ENCODE data around the gene CASP9. TPM values are rescaled to one million over a fixed set of nuclear protein-coding genes. Genes with fewer than 3 reads are reported as not detected.

Gene CASP9
- total RNA-seq = 10 to 100 TPM; 18.6 to 19.0 TPM

DNA sequence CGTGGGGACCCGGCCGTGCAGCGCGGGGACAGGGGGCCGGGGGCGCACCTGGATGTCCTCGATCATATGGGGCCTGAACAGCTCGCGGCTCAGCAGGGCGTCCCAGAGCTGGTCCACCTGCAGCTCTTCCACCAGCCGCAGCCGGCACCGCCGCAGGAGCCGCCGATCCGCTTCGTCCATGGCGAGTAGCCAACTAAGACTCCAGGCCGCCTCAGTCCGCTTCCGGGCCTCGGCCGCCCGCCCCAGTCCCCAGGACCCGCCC is at the start of gene CASP9:
CASP9 (minus strand) TSS at position 195 of the 262 bp plus-strand sequence; CDS start at position 180, 15 bp downstream.

GRCh38 chr1:15526490-15527339 is 2.7 kb upstream of the CASP9 start, which contains the start of gene DNAJC16:
DNAJC16 (plus strand) TSS chr1:15526848; CDS start chr1:15529106, 2,258 bp downstream.

DNA sequence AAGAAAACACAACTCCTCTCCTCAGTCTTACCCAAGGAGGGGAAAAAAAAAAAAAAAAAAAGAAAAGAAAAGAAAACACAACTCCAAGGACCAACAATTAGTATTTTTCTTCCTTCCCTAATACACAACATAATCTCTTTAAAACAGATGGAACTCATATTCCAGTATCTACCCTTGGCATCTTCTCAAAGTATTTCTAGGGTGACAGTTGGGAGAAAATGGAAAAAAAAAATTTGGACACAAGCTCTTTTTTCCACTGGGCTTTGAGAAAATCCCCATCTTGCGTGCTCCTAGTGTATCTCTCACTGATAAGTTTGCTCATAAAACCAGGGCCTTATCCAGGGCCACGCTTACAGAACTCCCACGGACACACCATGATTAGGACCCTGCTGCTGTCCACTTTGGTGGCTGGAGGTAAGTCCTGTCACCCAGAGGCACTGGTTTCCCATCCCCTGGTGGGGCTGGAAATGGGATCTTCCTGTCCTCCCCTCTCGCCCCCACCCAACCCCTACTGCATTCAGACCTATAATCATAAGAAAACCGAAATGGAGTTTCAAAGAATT is 48.2 kb downstream of the CASP9 start, which contains the start of gene CELA2B:
CELA2B (plus strand) TSS at position 353 of the 563 bp plus-strand sequence; CDS start at position 375, 22 bp downstream.

GRCh38 chr1:15456313-15456954 is 67.6 kb downstream of the CASP9 start, which contains the start of gene CELA2A:
CELA2A (plus strand) TSS chr1:15456732; CDS start chr1:15456754, 22 bp downstream.

Other genes with a start within 250 kb of the CASP9 start
- gene EFHD2, start 114.3 kb downstream of the CASP9 start, total RNA-seq = 10 to 100 TPM; 51.8 to 52.3 TPM
- under 1 TPM in 1 of 2 experiments, not detected in 1; 0.38 TPM for gene CTRC, start 85.8 kb downstream of the CASP9 start, total RNA-seq
- gene CELA2A, start 67.5 kb downstream of the CASP9 start, total RNA-seq = not detected
- gene CELA2B, start 48.1 kb downstream of the CASP9 start, total RNA-seq = not detected
- 10 to 100 TPM; 13.4 to 18.8 TPM for gene DNAJC16, start 2.6 kb upstream of the CASP9 start, total RNA-seq
- gene AGMAT, start 60.8 kb upstream of the CASP9 start, total RNA-seq = 10 to 100 TPM; 15.7 to 15.9 TPM
- gene DDI2, start 93.2 kb upstream of the CASP9 start, total RNA-seq = 10 to 100 TPM; 31.8 to 36.5 TPM
- gene PLEKHM2, start 160.1 kb upstream of the CASP9 start, total RNA-seq = 10 to 100 TPM; 53.3 to 55.8 TPM
- 1 to 10 TPM; 1.9 to 2.1 TPM for gene SLC25A34, start 212.0 kb upstream of the CASP9 start, total RNA-seq
- gene TMEM82, start 218.3 kb upstream of the CASP9 start, total RNA-seq = not detected
- not detected for gene FBLIM1, start 234.6 kb upstream of the CASP9 start, total RNA-seq

All from activated naive CD4-positive, alpha-beta T cell treated with anti-CD3 and anti-CD28 coated beads, Interleukin-2, amount 10 ng/mL, durations not matched to agents 5 hours and 36 hours (primary cell).